Nucleus accumbens (tissue), 56 donors: ENCODE data around the gene MBP.

ENCODE experiments used
- DNase-seq, 56 donors: peaks; one replicate each; lab custom pipeline; 2025; lab: John Stamatoyannopoulos, UW

The MBP gene

DNA sequence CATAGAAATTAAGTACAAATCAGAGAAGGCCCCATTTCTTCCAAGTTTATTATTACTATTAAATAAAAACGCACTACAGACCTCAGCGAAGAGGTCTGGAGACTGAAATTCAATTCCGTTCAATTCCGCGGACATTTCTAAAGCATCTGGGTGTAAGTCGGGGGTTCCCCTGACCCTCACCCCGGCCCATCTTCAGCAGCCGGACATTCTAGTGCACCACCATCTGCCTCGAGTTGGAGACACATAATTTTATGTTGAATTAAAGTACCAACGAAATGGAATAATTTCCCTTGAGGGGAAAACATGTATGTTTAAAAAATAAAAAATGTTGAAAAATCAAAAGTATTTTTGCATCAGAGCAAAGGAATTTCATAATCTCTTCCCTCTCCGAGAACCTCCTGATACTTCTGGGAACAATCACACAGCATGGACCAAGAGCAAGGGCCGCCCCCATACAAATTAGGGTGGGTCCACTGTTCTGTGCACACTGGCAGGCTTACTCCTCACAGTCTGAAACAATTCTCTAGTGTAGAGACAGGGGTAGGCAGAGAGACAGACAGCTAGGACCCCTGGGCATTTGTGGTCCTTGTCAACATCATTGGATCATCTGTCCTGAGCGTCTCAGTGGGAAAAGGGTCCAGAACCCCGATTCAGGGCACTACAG is 29.3 kb downstream of the MBP start:
- DNase-seq: no peak

DNA sequence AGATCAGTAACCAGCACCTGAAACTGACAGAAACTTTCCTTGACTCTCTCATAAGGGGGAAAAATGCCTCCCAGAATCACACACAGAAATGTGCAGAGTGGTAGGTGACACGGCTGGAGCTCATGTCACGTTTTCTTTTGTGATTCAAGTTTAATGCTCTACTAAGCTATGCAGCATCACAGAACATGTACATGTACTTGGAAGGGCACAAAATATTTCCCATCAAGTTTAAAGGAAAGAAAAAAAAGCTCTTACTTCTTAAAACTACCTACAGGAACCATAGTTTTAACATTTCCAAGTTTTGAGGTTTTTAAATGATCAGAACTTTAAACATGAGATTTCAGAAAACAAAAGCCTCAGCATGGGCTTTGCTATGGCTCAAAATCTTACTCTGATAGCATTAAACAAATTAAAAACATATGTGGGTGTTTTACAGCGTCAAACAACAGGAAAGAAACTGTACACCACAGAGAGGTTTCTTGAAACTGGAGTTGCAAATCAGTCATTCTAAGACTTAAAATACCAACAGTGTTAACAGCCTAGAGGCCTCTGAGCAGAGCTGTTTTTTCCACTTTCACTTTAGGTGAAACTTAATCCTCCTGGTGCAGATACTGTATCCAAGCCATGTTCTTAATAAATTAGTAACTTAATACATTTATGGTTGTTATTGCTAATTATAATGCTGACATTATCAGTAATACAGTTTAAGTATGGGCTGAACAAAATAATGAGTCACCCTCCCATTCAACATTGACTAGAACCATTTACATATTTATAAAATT is 30.1 kb downstream of the MBP start:
- no peak for DNase-seq

DNA sequence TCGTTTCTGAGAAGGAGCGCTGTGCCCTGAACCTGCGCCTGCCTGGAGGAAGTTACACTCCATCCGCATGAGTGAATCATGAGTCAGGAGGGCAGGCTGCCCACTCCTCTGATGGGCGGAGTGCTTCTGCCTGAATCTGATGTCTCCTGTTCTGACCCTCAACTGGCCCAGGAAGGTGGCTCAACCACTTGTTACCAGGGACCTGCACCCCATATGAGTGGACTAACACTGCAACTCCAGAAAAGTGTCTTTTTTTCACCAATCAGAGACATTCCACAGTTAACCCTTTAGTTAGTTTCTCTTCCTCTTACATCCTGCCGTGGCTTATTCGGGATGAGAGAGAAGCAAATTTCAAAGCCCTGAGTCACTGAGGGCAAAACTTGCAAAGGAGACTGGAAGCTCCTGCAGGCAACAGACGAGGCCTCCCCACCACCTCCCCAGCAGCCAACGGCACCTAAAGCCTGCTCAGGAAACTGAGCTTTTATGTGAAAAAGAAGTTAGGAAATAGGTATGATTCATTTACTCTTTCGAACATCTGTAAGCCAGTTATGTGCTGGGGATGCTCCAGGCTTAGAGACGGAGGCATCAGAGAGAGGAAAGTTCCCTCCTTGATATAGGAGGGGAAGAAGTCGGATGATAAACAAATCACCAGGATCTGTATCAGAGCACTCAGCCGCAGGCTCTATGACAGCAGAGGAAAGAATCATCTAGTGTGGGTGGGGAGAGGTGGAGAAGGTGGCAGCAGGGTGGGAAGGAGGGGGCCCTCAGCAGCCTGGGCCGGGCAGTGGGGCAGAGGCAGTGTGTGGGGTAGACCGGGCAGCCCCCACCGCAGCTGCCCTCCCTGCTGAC is 30.9 kb downstream of the MBP start:
- DNase-seq: peak in 4 of 56 donors; percentile 16 to 30 (median 20)

DNA sequence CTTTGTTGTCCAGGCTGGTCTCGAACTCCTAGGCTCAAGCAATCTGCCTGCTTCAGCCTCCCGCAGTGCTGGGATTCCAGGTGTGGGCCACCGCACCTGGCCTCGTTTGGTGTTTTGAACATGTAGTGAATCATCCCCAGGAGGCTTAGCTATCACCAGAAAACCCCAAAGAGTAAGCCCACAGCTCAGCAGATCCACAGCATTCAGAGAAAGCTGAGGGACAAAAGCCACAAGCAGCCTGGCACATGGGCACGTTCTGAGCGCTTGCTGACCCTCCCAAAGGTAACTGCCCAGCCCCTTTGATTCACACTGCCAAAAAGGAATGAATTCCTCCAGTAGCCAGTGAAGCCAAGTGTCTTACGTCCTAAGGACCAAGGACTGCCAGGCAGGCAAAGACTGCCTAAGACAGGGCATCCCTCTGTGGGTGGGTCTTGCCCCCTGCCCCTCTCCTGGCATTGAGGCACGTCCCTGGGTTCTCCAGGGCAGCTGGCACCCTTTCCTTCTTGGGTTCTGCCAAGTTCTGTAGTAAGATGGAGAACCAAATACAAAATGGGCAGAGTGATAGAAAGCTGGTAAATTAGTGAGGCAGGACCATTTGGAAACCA is 31.7 kb downstream of the MBP start:
- no peak for DNase-seq

DNA sequence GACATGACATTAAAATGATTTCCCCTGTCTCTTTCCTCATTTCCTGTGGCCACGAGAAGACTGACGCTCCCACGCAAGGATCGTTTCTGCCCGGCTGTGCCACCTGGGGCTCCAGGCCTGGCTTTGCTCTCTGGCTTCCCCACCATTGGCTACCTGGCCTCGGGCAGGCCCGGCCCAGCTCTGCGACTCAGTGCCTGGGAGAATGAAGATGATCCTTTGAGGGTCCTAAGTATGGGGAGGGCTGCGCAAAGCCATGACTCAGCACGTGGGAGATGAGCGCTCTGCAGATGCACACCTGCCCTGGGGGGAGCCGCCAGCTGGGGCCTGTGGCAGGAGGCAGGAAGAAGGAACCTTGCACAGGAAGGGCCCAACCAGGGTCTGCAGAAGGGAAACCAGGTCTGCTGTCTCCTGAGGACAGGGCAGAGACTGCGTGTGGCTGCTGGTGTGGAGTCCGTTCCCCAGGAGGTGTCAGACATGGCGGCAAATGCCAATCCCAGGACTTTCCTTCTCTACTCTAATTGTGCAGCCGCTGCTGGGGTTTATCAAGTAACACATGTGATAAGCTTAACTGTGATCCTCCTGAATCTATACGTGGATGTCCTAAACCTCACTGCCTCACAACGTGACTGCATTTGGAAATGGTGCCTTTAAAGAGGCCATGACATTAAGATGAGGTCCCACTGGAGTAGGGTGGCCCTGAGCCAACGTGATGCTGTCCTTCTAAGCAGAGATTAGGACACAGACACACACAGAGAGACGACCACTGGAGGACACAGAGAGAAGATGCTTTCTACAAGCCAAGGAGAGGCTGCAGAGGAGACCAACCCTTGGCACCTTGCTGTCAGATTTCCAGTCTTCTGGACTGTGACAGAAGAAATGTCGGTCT is 32.9 kb downstream of the MBP start:
- no peak for DNase-seq

DNA sequence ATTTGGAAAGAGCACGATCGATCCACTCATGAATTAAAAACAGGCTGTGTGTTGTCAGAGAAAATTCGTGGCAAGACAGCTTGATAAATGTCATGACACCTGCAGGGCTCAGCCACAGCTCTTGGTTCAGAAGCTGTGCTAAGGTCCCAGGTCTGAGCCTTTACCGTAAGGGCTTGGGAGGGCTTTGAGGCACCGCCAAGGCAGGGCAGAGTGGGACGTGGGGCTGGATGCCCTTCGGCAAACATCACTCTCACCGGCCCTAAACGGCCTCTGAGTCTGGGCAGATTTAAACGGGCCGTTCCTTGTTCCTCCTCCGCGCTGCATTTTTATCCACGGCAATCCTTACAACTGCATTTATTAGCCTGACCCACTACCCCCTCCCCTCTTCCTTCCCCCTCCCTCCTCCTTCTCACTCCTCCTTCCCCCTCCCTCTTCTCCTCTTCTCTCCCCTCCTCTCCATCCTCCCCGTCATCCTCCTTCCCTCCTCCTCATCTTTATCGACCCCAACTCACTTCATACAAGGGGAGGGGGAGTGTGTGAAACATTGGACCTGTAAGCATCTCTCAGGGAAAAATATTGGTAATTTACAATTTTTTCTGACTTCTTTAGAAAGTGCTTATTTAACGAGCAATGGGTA is 33.9 kb downstream of the MBP start:
- DNase-seq: no peak

DNA sequence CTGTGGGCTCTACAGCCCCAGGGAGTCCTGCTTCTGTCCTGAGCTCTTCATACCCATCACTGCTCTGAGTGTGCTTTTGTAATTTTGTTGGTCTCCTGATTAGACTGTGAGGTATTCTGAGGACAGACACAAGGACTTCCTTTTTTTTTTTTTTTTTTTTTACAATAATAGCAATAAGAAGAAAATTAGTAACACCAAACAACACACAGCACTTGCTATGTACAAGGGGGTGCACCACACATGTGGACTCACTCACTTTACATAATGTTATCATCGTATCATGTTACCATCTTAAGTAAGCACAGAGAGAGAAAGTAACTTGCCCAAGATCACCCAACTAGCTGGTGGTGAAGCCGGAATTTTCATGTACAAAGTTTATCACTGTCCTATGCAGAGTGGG is 34.6 kb downstream of the MBP start:
- no peak for DNase-seq

DNA sequence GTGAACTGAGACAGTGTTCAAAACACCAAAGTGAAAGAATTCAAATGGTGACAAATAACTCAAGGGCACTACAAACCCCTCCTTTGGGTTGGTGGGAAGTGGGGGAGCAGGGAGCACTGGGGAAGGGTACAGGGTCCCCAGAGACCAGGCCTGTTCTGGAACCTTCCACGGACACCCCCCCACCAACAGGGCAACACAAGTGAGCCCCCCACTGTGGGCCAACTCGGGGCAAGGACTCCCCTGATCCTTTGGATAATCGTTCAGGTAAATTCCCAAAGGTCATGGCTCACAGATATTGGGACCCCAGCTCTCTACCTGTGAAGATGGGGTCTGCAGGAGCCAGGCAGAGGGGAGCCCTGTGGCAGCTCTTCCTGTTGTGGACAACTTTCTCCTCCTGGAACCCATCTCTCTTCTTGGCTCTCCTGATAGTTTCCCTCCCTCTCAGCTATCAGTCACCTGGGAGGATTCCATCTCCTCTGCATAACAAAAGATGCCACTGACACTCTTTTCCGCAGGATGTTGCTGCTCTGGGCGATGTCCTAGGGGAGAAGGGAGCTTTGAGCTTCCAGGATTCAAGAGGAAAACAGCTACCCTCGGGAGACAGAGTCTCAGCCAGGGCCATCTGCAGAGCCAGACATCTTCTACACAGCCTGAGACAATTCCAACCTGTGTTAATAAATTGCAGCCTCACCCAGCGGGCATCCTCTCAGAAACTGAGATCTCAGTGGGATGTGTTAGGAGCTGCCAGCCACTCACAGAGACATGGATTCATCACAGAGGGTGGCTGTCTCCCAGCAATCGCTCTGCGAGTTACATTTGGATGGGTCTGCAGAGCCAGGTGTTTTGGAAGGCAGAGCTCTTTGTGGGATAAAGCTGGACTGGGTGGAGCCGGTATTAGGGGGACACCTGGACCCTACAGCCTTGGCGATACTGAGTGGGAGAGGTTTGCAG is 35.4 kb downstream of the MBP start:
- DNase-seq: no peak

DNA sequence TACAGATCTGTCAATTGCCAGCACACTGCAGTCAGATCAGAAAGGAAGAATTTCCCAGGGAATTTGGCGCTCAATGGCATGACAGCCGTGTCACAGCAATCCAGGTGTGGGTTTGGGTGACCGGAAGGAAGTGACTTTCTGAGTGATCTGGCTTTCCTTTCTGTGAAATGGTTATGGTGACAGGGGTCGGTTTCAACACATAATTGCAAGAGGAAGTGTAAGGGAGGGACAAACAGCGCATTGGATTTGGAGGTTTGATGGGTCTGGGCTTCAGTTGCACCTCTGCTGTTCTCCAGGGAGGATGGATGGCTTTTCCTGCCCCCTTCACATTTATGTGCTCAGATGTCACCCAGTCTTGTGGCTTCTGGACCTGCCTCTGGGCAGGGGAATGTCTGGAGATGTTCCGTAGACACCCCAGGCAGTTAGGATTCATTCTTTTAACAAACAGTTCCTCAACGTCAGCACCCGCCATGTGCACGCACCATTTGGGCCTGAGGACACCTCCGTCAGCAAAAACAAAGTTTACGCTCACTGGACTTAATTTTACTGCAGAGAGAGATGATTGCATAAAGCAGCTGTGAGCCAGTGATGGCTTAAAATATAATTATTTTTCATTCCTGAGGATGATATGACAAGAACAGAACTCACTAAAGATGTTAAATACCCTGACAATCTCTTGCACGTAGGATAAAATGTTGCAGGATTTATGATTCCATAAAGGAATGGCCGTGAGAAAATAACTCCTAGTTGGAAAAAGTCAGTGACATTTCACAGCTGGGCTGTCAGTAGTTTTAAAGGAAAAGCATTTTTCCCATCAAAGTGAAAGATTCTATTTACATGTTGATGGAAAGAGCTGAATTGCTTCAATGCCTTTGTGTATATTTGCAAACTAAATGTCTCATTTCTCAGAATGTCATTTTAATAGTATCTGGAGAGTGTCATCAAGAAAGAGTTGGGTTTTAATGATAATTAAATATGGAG is 36.9 kb downstream of the MBP start:
- DNase-seq: no peak

DNA sequence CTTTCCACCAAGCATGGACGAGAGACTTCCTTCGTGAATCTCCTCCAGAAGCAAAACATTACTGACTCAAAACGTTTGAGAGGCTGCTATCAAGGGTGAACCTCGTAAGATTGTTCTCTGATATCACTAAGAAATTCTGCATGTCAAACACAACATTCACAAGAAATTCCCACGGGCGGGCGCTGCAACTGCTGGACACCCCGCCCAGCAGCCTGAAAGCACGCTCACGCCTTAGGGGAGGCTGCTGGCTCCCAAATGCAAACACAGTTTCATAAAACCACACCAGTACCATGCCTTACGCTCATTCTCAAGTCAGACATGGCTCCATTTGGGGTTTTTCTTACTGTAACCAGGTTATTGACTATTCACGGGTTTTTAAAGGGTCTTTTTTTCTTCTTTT is 39.0 kb downstream of the MBP start:
- DNase-seq: no peak

DNA sequence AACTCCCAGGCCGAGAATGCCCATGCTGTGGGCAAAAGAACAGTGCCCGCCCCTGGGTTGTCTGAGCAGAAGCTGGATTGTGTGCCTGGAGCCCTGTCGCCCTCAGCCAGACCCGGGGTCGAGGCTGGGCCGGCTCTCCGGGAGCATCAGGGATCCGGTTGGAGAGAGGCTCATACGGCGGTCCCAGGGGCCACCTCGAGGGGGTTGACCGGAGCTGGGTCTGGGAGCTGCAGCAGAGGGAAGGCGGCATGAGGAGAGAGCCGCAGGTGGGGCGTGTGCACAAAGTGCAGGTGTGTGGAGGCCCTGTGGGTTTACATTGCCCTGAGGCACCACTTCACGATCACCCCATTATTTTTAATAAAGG is 39.5 kb downstream of the MBP start:
- DNase-seq: no peak

DNA sequence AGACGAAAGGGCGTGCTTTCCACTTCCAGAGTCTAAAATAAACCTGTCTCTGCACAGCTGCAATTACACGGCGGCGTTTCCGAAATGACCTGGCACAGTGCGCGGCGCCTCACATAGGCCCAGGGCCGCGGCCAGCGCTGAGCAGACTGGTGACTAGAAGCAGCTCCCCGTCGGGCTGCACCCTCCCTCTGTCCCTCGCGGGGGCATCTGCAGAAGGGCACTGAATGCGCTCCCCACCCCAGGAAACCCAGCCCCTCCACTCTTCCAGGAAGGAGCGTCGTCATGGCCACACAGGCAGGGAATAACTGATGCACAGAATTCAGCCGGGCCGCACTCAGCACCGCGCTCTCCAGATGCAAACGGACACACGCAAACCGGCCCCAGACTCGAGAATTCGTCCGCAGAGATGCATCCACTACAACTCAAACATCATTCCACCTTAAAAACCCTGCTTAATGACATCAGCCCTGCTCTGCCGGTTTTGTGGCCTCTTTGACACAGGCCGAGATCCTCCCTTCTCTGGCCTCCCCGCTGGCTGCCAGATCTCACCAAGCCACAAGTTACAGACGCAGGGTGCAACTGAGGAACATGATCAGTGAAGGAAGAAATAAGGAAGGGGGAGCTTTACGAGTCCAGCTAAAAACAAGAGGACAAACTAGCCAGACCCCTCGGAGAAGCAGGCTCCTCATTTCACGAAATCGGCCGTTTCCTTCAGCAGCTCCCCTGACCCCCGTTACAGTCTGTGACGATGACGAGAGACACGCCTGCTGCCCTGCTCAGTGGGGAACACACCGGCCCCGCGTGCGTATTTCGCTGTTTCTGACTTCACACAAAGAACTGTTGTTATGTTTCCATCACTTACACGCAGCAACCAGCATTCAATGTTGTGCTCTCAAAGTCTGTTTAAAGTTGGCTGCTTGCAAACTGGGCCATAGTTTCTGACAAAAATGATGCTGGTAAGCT is 40.2 kb downstream of the MBP start:
- peak in 2 of 56 donors; percentile 24 to 31 for DNase-seq

DNA sequence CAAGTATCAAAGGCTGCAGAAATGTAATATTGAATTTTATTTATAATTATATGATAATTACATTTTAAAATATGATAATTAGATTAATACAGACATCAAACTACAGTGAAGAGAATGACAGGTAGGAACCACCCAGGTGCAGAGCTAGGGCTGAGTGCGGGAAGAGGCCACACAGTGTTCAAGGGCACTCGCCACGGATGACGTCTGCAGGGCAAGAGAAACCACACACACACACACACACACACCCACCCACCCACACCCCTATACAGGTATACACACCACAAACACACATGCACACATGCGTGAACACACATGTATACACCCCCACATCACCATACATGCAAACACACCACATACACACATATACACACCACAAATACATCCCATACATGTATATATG is 41.2 kb downstream of the MBP start:
- no peak for DNase-seq

DNA sequence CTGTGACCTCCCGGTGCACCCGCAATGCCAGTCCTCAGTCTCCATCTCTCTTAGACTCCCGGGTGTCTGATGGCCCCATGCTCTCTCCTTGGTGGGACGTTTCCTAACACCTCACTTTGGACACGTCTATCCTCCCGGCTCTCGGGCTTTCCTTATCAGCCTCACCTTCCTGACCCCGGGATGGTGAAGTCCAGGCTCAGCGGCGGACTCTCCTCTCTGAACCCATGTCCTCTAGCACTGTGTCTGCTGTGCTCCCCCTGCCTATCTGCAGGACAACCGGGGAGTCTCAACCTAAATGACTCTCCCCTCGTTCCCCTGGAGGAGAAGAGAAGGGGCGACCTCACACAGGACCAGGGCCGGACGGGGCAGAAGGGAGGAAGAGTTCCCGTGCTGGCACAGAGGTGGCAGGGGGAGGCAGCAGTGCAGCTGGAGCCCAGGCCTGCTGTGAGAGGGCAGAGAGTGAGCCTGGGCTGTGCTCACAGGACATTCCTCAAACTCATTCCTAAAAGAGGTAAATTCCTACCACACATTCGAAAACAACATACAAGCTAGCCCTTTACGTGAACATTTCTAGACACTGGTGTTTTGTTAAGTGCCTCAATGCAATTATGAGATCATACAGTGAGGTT is 41.9 kb downstream of the MBP start:
- no peak for DNase-seq

DNA sequence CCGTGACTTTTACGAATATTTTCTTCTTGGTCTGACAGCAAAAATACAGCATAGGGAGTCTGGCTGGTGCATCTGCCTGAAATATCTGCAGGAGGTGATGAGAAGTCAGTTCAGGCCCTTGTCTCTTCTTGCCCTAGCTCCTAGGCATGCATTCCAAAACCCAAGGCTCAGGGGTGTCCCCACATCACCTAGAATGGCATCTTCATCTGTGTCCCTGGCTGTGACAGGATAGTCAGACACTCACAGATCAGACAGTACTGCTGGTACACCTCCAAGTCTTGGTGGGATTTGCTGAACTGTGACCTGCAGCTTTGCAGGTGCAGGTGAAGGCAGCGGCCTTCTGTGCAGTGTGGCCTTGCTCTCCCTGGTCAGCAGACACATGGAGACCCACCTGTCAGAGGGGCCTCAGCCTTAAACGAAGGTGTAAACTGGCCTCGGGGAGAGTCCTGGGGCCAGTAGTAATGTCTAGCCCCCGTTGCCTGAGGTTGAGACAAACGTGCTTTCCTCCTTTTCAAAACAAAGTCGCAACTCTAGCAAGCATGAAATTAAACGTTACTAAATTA is 42.8 kb downstream of the MBP start:
- no peak for DNase-seq
